B cell (primary cell): ENCODE data around the gene BUB1B. TPM values are rescaled to one million over a fixed set of nuclear protein-coding genes. Genes with fewer than 3 reads are reported as not detected.
"Not testable (repeated sequence)": the region's sequence is repeated elsewhere in the genome, so short reads cannot be mapped to it uniquely, and the experiment has no call there.

ENCODE experiments used
- ATAC-seq: fragments of 200-7000 bp; cut with Tn5 transposase; one replicate; pipeline ENCODE4 v1.10.0; 2021; ENCODE audit warnings: low read depth, mild to moderate bottlenecking, moderate number of reproducible peaks, moderate library complexity
- CTCF ChIA-PET: fragments of 350-600 bp; sonication (Branson Sonifier 250); formaldehyde crosslinking; loops from one replicate; lab custom pipeline; 2021; ENCODE audit warnings: antibody characterized with exemption, inconsistent platforms; lab: Charles Lee
- POLR2A ChIA-PET: fragments of 350-600 bp; sonication (Branson Sonifier 250); formaldehyde crosslinking; loops from one replicate; lab custom pipeline; 2021; ENCODE audit warnings: antibody characterized with exemption; lab: Charles Lee
- DNase-seq: peaks from one replicate; pipeline ENCODE4 v3.0.0; 2013
- H2AFZ ChIP-seq: 2 replicates; pipeline ENCODE4 v1.6.1; 2012; ENCODE audit warnings: mild to moderate bottlenecking, low read depth, low read length; ENCODE audit not compliant: insufficient read depth, poor library complexity, severe bottlenecking
- H3K27ac ChIP-seq, 2 donors: 1 replicate in 1 of 2; 2 replicates in 1 of 2; pipeline ENCODE4 v1.5.1; 2012 to 2013; ENCODE audit warnings: low read length in 2 of 2, mild to moderate bottlenecking in 2 of 2, moderate library complexity in 1 of 2
- H3K27me3 ChIP-seq, 4 experiments: fragments of 200-600 bp in 1 of 4; sonication (generic) in 1 of 4; replicated peaks in 1 of 4; 1 replicate in 2 of 4; 2 replicates in 2 of 4; pipeline versions ENCODE4 v1.6.1 to v1.7.0; 2013 to 2016; ENCODE audit warnings: low read length in 3 of 4, mild to moderate bottlenecking in 2 of 4, mixed read lengths in 1 of 4, moderate library complexity in 1 of 4; ENCODE audit not compliant: insufficient read depth in 4 of 4, control insufficient read depth in 3 of 4; ENCODE audit errors: control extremely low read depth in 1 of 4
- H3K36me3 ChIP-seq, 2 experiments: replicated peaks in 1 of 2; 1 replicate in 1 of 2; 2 replicates in 1 of 2; pipeline versions ENCODE4 v1.6.1 to v1.7.1; 2013; ENCODE audit warnings: low read length in 1 of 2; ENCODE audit not compliant: insufficient read depth in 2 of 2, control insufficient read depth in 1 of 2; ENCODE audit errors: control extremely low read depth in 1 of 2, extremely low read depth in 1 of 2
- H3K4me1 ChIP-seq, 2 donors: fragments of 200-600 bp in 1 of 2; sonication (generic) in 1 of 2; 1 replicate in 1 of 2; 2 replicates in 1 of 2; pipeline versions ENCODE4 v1.5.1 to v1.6.1; 2013 to 2017; ENCODE audit warnings: low read length in 2 of 2; ENCODE audit not compliant: control insufficient read depth in 2 of 2, insufficient read depth in 2 of 2
- H3K4me2 ChIP-seq: replicated peaks from 2 replicates; pipeline ENCODE3; 2012; ENCODE audit warnings: mild to moderate bottlenecking, low read depth, low read length; ENCODE audit not compliant: poor library complexity, severe bottlenecking
- H3K4me3 ChIP-seq, 5 experiments: fragments of 200-600 bp in 1 of 5; sonication (generic) in 1 of 5; 1 replicate in 3 of 5; 2 replicates in 2 of 5; pipeline versions ENCODE4 v1.5.1 to v1.7.0; 2011 to 2016; ENCODE audit warnings: low read length in 4 of 5, mild to moderate bottlenecking in 4 of 5, low read depth in 2 of 5, control low read depth in 1 of 5, moderate library complexity in 1 of 5; ENCODE audit not compliant: insufficient read depth in 1 of 5; ENCODE audit errors: control extremely low read depth in 1 of 5, extremely low read depth in 1 of 5
- H3K79me2 ChIP-seq: fragments of 200-600 bp; sonication (generic); one replicate; pipeline ENCODE4 v1.6.0; 2016; ENCODE audit warnings: low read length; ENCODE audit not compliant: control insufficient read depth, insufficient read depth
- H3K9ac ChIP-seq: fragments of 200-600 bp; sonication (generic); 2 replicates; pipeline ENCODE4 v1.6.1; 2017; ENCODE audit warnings: mild to moderate bottlenecking, low read length, moderate library complexity
- H3K9me3 ChIP-seq, 3 donors: one replicate each; pipeline versions ENCODE4 v1.6.1 to v1.7.1; 2013; ENCODE audit warnings: low read length in 2 of 3; ENCODE audit not compliant: control insufficient read depth in 2 of 3, insufficient read depth in 1 of 3; ENCODE audit errors: control extremely low read depth in 1 of 3
- H4K20me1 ChIP-seq: 2 replicates; pipeline ENCODE4 v1.6.0; 2012; ENCODE audit warnings: mild to moderate bottlenecking, low read length; ENCODE audit not compliant: insufficient read depth, control insufficient read depth, poor library complexity, severe bottlenecking
- H3K27ac Mint-ChIP-seq: one replicate; pipeline ENCODE4 v1.8.0; 2021; ENCODE audit warnings: mixed read lengths
- H3K27me3 Mint-ChIP-seq: one replicate; pipeline ENCODE4 v1.8.0; 2021; ENCODE audit warnings: mixed read lengths
- H3K4me1 Mint-ChIP-seq: one replicate; pipeline ENCODE4 v1.8.0; 2021; ENCODE audit warnings: mixed read lengths
- H3K4me3 Mint-ChIP-seq: one replicate; pipeline ENCODE4 v1.8.0; 2021; ENCODE audit warnings: mixed read lengths
- H3K9me3 Mint-ChIP-seq: one replicate; pipeline ENCODE4 v1.8.0; 2022; ENCODE audit warnings: mixed read lengths; ENCODE audit not compliant: insufficient read depth
- EZH2 ChIP-seq: IDR thresholded peaks from 2 replicates; pipeline ENCODE4 v1.6.1; 2012; ENCODE audit warnings: borderline replicate concordance, low read depth, mild to moderate bottlenecking, moderate library complexity, low read length; ENCODE audit not compliant: insufficient read depth, poor library complexity, severe bottlenecking
- WGBS: methylation state at CpG from one replicate; pipeline ENCODE4 v1.1.5; 2013; ENCODE audit warnings: missing lambda C conversion rate; ENCODE audit not compliant: insufficient coverage; 5-methylcytosine and 5-hydroxymethylcytosine counted together
- intact Hi-C: fragments of 100-400 bp; cut with micrococcal nuclease; formaldehyde crosslinking; loops from one replicate; pipeline ENCODE4 v1.10.0; 2022
- polyA plus RNA-seq: library from polyadenylated mRNA; depleted of rRNA; stranded (reverse); fragments of >200 nt; gene quantifications from 2 replicates; pipeline ENCODE4 v1.2.3, GENCODE V29; 2012
- total RNA-seq, 2 donors: library from RNA; stranded (reverse); fragments of 120-200 nt in 1 of 2; gene quantifications; 1 replicate in 1 of 2; 2 replicates in 1 of 2; pipeline versions ENCODE4 v1.2.3 to v1.2.4, GENCODE V29; 2013 to 2022
- TF ChIP-seq, protein P1 (sequence below): fragments of 200-600 bp; IDR thresholded peaks from one replicate; pipeline ENCODE4 v1.8.0; 2022; ENCODE audit warnings: antibody characterized with exemption, mild to moderate bottlenecking

BUB1B gene
- total and polyA plus RNA-seq, 2 donors (not counting 1 experiment from before 2014, with no cell fraction given) = 0.70 to 4.4 TPM

DNA sequence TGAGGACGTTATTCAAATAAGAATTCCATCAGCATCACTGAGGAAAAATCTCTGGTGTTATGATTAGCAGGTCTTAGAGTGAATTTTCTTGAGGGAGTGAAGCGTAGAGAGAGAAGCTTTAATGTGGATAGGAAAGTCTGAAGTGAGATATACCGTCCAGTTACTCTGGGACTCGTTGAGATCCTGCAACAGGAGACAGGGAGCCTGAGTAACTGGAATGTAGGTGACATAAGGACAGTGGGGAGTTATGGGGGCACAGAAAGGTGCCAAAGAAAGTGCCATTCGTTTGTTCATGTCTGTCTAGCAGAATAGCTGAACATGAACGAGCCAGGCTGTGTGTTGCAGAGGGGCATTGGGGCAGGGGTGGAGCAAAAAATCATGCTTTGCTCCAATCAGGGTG is 9.4 kb upstream of the BUB1B start:
- H3K9ac ChIP-seq = no peak overlapping the region
- H4K20me1 ChIP-seq = no peaks in the 10 kb centered on the region
- no peak for ATAC-seq
- Mint-ChIP-seq H3K4me1 (no peaks in the 10 kb centered on the region), H3K27me3 (no peaks in the 10 kb centered on the region), H3K4me3 (no peak overlapping the region), H3K9me3 (no peaks in the 10 kb centered on the region), H3K27ac (no peak overlapping the region)
- H3K4me3 ChIP-seq = no peak overlapping the region
- H3K36me3 ChIP-seq = no peaks in the 10 kb centered on the region
- no peak overlapping the region for H2AFZ ChIP-seq
- ChIA-PET POLR2A (no interaction called here), CTCF (interaction anchor here (0.8 kb wide), 1 partner anchor 45 kb away, joined by 3 read pairs; no protein-coding TSS in a partner anchor)
- no peaks in the 10 kb centered on the region for H3K79me2 ChIP-seq
- no peak overlapping the region for H3K4me2 ChIP-seq
- H3K27ac ChIP-seq = no peak overlapping the region
- intact Hi-C loops = no loop called here
- no peaks in the 10 kb centered on the region for H3K4me1 ChIP-seq
- H3K27me3 ChIP-seq = peaks cover 0 to 2% (median 0%) of the 10 kb centered on the region in 4 experiments
- WGBS = 79% methylated on average over 5 of the region's 6 CpGs
- no peaks in the 10 kb centered on the region for H3K9me3 ChIP-seq
- no peak for DNase-seq
- no peak for TF ChIP-seq EZH2
- TF ChIP-seq, protein P1, sequence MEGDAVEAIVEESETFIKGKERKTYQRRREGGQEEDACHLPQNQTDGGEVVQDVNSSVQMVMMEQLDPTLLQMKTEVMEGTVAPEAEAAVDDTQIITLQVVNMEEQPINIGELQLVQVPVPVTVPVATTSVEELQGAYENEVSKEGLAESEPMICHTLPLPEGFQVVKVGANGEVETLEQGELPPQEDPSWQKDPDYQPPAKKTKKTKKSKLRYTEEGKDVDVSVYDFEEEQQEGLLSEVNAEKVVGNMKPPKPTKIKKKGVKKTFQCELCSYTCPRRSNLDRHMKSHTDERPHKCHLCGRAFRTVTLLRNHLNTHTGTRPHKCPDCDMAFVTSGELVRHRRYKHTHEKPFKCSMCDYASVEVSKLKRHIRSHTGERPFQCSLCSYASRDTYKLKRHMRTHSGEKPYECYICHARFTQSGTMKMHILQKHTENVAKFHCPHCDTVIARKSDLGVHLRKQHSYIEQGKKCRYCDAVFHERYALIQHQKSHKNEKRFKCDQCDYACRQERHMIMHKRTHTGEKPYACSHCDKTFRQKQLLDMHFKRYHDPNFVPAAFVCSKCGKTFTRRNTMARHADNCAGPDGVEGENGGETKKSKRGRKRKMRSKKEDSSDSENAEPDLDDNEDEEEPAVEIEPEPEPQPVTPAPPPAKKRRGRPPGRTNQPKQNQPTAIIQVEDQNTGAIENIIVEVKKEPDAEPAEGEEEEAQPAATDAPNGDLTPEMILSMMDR = no peak

DNA sequence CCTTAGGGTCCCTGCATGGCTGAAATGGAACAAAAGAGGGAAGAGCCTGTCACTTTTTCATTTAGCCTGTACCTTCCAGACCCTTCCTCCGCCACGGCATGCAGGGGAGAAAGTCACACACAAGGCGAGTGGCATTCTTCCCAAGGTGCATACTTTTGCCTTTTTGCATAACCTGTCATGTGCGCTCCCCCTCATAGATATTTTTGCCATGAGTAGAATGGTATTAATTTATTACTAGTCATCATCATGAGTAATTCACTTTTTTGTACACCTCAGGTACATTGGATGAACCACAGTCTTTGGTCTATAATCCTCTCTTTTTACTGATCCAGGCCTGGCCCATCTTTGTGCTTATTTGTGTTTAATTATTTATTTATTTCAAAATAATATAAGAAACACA is 8.9 kb upstream of the BUB1B start:
- Histone ChIP-seq H4K20me1 (no peaks in the 10 kb centered on the region), H3K9ac (no peak overlapping the region), H3K79me2 (no peaks in the 10 kb centered on the region), H3K4me2 (no peak overlapping the region), H3K36me3 (no peaks in the 10 kb centered on the region), H3K9me3 (no peaks in the 10 kb centered on the region), H2AFZ (no peak overlapping the region), H3K4me3 (no peak overlapping the region), H3K4me1 (no peaks in the 10 kb centered on the region), H3K27me3 (peaks cover 0 to 2% (median 0%) of the 10 kb centered on the region in 4 experiments), H3K27ac (no peak overlapping the region)
- H3K4me3 Mint-ChIP-seq = no peak overlapping the region
- ATAC-seq (no peak), DNase-seq (no peak)
- no peaks in the 10 kb centered on the region for H3K4me1 Mint-ChIP-seq
- no peaks in the 10 kb centered on the region for H3K27me3 Mint-ChIP-seq
- 92% methylated on average over 2 of the region's 4 CpGs for WGBS
- no peak overlapping the region for H3K27ac Mint-ChIP-seq
- no peaks in the 10 kb centered on the region for H3K9me3 Mint-ChIP-seq
- ChIA-PET POLR2A (no interaction called here), CTCF (interaction anchor here (0.8 kb wide), 1 partner anchor 45 kb away, joined by 3 read pairs; no protein-coding TSS in a partner anchor)
- TF ChIP-seq EZH2 = no peak
- TF ChIP-seq, protein P1 = no peak
- intact Hi-C loops = no loop called here

DNA sequence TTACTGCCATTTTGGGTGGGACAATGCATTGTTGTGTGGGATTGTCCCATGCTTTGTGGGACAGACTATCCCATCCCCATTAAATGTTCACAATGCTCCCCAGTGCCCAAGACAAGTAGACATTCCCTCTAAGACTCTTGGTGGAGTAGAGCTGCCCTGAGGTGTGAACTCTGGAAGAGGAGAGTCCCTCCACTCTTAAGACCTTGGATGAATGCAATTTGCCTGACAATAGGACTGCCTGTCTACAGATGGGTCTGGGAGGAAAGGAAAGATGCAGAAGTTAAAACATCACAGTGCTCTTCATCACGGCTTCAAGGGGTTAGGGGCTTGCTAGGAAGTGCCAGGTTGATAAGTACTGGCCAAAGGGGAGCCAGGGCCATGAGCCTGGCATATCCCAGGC is 6.0 kb upstream of the BUB1B start:
- intact Hi-C loops, H4K20me1 ChIP-seq, DNase-seq, H3K4me1 ChIP-seq, H3K4me2 ChIP-seq, POLR2A ChIA-PET, CTCF ChIA-PET, H2AFZ ChIP-seq, H3K9me3 Mint-ChIP-seq, H3K36me3 ChIP-seq, H3K4me1 Mint-ChIP-seq, H3K9me3 ChIP-seq, H3K27ac Mint-ChIP-seq, H3K27ac ChIP-seq, ATAC-seq, H3K79me2 ChIP-seq, H3K9ac ChIP-seq, H3K27me3 ChIP-seq, H3K27me3 Mint-ChIP-seq, H3K4me3 Mint-ChIP-seq, H3K4me3 ChIP-seq: not testable (repeated sequence)
- WGBS = no CpG with 5 or more reads among the region's 1 CpG
